ENCODE data around the gene PPP1R3C.

Gene PPP1R3C

DNA sequence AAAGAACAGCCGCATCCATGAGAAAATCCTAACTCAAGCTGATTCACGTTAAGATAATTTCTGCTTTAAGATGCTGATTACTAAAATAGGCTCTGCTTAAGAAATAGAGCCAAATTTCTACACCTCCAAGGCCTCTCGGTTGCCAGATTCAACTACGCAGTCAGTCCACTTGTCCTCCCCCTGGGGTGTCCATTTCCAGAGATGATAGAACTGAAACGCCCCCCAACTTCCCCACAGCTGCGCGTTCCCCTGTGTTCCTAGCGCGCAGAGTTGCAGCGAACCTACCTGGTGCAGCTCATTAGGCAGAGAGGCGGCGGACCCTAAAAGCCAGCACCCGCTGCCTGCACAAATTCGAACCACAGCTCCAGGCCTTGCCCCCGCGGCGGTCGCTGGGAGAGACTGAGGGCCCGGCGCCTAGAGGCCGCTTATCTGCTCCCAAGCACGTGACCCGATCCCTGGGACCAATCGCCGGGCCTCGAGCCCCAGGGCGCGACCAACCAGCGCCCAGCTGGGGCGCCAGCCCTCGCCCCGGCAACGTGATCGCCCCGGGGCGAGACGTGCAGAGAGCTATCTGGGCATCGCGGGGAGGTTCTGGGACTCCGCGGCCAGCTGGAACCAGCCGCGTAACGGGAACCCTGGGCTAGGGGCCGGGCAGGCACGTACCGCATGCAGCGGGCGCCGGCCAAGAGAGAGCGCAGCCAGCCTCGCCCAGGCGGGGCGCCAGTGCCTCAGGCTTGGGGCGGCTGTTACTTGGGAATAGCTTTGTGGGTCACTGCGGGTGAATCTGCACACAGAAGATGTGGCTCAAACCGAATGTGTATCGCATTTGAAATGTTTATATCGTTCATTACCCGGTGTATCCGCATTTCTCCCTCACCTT, at the start of gene PPP1R3C:
Gene PPP1R3C, minus strand, starts transcription at position 401 of the 880 bp plus-strand sequence. Its CDS starts 102 bp downstream, at position 299.
- no peak for FAIRE-seq

DNA sequence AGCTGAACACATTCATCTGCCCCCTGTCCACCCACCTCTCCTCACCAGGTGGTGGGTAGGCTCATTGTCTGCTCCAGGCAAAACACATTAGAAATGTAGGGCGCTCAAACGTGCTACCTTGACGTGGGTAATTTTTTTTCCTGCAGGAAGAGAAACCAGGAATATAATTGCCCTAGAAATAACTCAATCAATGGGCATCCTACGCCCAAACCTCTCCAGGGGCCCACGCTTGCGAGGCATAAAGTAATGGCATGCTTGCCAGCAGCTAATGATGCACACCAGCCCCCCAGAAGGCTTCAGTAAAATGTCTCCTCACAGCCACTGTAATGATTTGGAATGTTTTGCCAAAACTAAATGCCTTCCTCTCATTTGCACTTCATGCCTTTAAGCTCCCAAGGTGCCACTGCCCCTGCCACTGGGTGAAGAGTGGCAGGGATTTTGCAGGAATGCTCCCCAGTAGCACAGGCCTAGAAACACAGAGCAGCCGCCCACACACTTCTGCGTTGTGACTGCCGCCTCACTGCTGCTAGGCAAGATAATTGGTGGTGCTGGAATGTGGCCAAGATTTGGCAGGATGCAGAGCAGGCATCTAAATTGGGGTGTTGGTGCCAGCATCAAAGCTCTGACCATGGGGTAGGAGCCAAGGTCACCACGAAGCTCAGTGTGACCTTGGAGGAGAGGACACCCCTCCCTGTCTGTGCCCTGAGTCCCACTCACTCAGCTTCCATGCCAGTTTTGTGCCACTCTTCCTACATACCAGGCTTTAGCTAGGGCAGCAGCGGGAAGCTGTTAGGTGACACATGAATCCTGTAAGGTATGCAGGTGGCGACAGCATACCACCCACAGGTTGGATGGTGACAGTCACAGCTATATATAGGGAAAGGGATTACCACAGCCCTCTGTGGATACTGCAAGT, 48.7 kb upstream of the PPP1R3C start:
- no peak for FAIRE-seq

GRCh38 chr10:91680487-91680886, 47.6 kb upstream of the PPP1R3C start:
- no peak for FAIRE-seq

DNA sequence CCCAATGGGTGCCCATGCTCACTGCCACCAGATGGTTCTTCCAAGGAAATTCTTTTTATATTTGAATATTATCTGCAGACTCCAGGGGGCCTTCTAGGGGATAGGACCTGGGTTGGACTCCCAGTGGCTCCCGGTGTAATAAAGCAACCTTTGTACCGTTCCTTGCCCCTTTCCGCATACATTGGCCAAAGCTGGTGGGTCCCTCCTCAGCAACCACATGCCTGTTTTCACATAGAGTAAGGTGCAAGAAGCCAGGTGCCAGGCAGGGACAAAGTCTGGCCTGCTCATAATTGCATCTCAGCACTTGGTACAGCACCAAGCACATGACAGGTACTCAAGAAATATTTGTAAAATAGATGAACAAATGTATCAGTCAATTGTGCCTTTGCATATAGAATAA, 46.4 kb upstream of the PPP1R3C start:
- no peak for FAIRE-seq

DNA sequence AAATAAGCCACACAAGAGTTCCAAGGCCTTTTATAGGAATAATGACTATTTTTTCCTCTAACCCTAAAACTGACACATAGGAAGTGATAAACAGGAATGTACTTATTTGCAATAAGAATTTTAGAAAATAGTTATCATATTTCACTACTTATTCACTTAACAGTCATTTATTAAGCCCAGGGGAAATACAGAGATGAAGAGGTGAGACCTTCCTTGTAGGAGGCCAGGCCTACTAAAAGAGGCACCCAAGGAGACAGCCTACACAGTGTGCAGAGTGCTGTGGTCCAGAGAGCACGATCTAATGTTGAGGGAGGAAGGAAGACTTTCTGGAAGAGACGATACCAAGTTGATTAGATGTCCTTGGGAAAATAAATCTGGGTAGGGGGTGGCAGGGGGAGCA, 45.0 kb upstream of the PPP1R3C start:
- no peak for FAIRE-seq

GRCh38 chr10:91672021-91672608, 39.2 kb upstream of the PPP1R3C start:
- no peak for FAIRE-seq

DNA sequence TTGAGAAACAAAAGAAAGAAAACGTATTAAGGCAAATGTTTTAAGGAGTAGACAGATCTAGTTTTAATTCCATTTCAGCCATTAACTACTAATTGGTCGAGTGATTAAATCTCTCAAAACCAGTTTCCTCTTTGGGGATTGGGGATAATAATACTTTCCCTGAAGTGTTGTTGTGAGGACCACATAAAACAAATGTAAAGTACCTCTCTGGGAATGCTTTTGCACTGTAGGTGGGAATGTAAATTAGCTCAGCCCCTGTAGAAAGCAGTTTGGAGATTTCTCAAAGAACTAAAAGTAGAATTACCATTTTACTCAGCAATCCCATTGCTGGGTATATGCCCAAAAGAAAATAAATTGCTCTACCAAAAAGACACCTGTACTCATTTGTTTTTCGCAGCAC, 36.0 kb upstream of the PPP1R3C start:
- no peak for FAIRE-seq

- FAIRE-seq: no peak
Measured at GRCh38 chr10:91665842-91666241, 33.0 kb upstream of the PPP1R3C start.

DNA sequence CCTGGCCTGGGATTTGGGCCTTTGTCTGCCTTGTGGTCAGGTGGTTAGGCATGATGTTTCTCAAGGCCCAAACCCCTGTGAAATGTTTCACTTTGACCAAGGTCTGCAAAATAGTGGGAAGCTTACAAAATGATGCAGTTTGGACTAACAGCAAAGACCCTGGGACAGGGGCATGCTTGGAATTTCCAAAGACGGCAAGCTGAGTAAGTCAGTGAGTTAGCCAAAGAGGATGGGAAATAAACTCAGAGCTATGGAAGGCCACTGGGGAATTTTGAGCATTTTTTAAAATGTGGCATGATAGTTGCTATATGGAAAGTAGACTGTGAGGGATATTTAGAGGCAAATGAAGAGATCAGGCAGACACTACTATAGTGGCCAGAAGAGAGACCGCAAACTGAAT, 31.6 kb upstream of the PPP1R3C start:
- FAIRE-seq: no peak

DNA sequence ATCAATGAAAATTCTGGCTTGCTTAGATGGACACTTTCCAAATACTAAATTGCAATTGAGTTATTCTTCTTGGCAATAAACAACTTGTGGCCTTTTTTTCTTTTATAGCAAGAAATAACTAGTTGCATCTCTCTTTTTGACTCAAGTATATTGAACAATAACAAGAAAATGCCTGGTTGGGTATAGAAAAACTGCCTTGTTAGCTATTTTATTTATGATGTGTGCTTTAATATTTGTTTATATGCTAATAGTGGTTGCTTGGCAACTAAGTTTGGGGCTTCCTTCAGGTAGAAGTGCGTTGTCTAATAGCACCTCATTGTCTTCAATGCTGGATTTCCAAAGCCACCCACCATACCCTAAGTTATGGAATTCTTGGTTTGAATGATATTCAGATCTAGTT, 30.1 kb upstream of the PPP1R3C start:
- FAIRE-seq: no peak

GRCh38 chr10:91653219-91653870, 20.5 kb upstream of the PPP1R3C start:
- FAIRE-seq: no peak

- no peak for FAIRE-seq
Measured at GRCh38 chr10:91652364-91652763, 19.5 kb upstream of the PPP1R3C start.

- FAIRE-seq: no peak
Measured at GRCh38 chr10:91643700-91644099, 10.8 kb upstream of the PPP1R3C start.

DNA sequence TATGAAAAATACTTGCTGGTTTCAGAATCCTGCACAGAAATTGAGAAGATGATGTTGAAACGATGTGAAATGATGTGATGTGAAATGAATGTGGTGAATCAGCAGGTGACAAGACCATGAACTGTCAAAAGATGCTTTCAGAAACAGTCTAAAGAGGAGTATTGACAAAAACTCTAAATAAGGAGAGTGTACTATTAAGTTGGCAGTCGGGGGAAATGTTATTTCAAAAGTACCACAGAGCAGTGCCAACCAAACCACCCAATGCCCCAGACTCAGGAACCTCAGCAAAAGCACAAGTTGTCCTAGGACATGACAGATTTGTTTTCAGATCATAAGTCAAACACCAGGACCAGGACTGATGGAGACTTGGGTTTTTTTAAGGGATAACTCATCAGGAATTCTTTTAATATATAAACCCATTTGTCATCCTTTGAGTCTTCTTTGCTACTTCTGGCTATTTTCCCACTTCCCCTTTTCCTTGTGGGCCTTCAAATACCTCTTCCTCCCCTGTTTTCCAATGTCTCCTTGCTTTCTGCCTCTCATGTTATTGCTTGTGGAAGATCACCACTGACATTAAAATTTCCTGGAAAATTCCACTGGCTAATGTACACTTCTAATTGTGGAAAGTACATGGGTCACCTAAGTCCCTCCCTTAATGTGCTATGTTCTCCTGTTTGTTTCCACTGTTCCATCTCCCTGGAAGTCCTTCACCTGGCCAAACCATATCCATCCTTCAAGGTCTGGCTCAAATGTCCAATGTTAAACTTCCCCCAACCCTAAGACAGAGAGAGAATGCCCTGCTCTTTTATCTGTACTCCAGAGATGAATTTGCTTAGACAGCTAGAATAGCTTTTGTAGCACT, 10.2 kb upstream of the PPP1R3C start:
- FAIRE-seq: no peak

- no peak for FAIRE-seq
Measured at GRCh38 chr10:91636892-91637291, 4.0 kb upstream of the PPP1R3C start.

GRCh38 chr10:91635401-91636400, 2.8 kb upstream of the PPP1R3C start:
- peak; percentile 35 for FAIRE-seq

DNA sequence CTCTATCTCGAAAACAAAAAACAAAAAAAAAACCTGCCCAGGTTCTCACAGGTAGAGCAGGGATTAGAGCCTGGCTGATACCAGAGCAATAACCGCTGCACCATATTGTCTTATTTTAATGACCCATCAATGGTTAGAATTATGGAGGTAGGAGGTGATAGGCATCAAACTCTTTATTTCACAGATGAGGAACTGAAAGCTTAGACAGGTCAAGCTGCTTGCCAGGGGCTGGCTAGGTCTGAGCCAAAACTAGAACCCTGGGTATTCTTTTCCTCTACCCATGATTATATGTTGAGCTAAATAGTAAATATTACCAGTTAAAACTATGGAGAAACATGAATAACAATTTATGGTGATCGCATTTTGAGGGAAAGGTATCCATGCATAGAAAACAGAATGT, 2.0 kb upstream of the PPP1R3C start:
- FAIRE-seq: no peak

GRCh38 chr10:91634246-91634645, 1.4 kb upstream of the PPP1R3C start:
- no peak for FAIRE-seq

GRCh38 chr10:91630625-91631024, 2.2 kb downstream of the PPP1R3C start:
- no peak for FAIRE-seq

DNA sequence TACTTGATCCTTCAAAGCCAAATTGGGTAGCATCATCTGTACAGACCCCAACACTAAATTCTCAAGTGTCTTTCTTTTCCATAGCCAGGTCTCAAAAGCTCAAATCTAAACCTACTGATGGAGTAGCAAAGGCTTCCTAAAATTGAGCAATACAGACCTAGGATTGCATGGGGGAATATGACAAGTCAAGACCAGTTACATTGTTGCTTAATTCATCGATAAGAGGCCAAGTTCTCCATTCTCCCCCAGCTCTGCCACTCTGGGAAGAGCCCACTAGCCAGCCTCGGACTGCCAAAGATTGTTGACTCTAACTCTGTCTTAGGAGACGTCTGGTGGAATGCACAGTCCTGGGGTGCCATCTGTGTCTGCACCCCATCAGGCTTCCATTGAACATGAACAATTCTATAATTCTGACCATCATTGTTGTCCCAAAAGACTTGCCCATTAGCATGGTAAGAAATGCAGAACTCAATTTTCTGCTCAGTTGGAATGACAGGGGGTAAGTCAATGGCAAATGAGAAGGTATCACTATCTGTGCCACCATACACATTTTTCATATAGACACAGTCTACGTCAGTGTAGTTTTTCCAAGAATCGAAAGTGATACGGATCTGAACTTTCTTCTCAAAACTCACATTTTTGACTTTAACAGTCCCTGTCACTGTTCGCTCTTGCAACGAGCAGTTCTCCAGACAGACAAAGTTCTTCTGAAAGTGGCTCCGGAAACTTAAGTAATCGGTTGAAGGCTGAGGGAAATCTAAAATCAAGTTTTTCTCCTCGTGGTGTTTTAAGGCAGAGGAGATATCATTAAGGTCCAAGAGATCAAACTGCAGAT, 2.9 kb downstream of the PPP1R3C start:
- no peak for FAIRE-seq

All from A204.1 (cell line).